Suprapubic skin (tissue), 4 donors: ENCODE measurements around the gene IL15RA.

Experiments used
- CTCF ChIP-seq, 2 donors: fragments of 200-600 bp in 1 of 2; fragments of 450-650 bp in 1 of 2; sonication (generic) in 1 of 2; IDR thresholded peaks; one replicate each; pipeline ENCODE4 v1.5.1; 2016 to 2019; ENCODE audit warnings: antibody characterized with exemption in 2 of 2, mild to moderate bottlenecking in 1 of 2, moderate library complexity in 1 of 2
- POLR2A ChIP-seq, 2 donors: fragments of 450-650 bp; IDR thresholded peaks; one replicate each; pipeline ENCODE4 v1.6.1; 2017; ENCODE audit warnings: antibody characterized with exemption in 2 of 2, mild to moderate bottlenecking in 2 of 2, moderate library complexity in 2 of 2
- POLR2AphosphoS5 ChIP-seq, 3 donors: sonication (generic); formaldehyde crosslinking; IDR thresholded peaks; one replicate each; pipeline ENCODE4 v1.6.1; 2017; ENCODE audit warnings: antibody characterized with exemption in 3 of 3

GRCh38 chr10:5946786-5947185, 30.6 kb downstream of the IL15RA start:
- TF ChIP-seq CTCF (IDR thresholded peaks at IDR 0.05) (no peak), POLR2AphosphoS5 (IDR thresholded peaks at IDR 0.05) (no peak), POLR2A (IDR thresholded peaks at IDR 0.05) (no peak)
